ENCODE results near the gene SOST.

The SOST gene

GRCh38 chr17:43718544-43718943, 40.0 kb downstream of the SOST start:
- no peak for TF ChIP-seq POLR2A (IDR thresholded peaks at IDR 0.05; ENCODE audit: low read depth, low read length)
- FAIRE-seq (no peak), DNase-seq (ENCODE audit: insufficient read length, low spot score) (no peak)

DNA sequence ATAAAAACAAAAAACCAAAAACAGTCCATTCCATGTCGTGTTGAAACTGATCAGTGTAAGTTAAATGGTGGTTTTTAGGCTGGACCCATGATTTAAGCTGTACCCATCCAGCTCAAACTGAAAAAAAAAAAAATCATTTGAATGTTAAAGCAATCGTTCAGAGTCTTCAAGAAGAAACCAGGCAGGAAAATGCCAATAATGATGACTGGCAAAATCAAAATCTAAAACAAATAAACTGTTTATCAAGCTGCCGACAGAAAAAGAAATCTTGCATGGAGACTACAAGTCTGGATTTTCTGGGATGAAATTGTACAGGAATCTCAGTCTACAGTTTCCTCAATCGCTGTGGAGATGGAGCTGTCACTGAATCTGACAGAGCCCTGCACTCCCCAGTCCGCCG, 40.7 kb downstream of the SOST start:
- FAIRE-seq = no peak
- TF ChIP-seq POLR2A (IDR thresholded peaks at IDR 0.05; ENCODE audit: low read depth, low read length) = no peak
- DNase-seq (ENCODE audit: insufficient read length, low spot score) = no peak

DNA sequence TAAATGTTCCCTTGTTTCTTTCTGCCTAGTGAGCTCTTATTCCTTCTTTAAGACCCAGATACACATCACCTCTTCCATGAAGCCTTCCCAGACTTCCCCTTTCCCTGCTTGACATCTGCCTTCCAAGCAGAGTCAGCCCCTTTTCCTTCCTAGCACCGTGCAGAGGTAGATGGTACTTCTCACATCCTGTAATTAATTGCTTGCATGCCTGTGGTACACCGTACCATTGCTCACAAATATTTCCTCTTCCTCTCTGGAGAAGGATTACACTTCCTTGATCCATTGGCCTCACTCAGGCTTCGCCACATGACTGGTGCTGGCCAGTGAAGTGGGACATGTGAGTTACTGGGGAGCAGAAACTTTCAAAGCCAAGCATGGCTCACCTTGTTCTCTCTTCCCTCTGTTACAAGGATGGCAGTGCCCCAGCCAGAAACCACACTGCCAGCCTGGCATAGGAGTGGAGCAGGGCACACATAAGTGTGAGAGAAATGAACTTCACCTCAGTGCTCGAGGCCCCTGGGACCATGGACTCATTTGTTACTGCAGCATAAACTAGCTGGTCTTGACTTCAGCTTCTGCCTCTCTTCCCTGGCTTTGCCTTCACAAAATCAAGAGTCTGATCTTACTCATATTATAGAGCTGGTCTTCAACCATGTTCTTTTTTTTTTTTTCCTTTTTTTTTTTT, 44.0 kb downstream of the SOST start:
- FAIRE-seq = no peak

GRCh38 chr17:43713494-43714162, 45.0 kb downstream of the SOST start:
- FAIRE-seq = no peak
- DNase-seq (ENCODE audit: insufficient read length, low spot score) = peak; percentile 55

More for the DNA sequence above, 44.0 kb downstream of the SOST start:
- TF ChIP-seq POLR2A (IDR thresholded peaks at IDR 0.05; ENCODE audit: low read depth, low read length) = no peak
- peak; percentile 69 for DNase-seq (ENCODE audit: insufficient read length, low spot score)

DNA sequence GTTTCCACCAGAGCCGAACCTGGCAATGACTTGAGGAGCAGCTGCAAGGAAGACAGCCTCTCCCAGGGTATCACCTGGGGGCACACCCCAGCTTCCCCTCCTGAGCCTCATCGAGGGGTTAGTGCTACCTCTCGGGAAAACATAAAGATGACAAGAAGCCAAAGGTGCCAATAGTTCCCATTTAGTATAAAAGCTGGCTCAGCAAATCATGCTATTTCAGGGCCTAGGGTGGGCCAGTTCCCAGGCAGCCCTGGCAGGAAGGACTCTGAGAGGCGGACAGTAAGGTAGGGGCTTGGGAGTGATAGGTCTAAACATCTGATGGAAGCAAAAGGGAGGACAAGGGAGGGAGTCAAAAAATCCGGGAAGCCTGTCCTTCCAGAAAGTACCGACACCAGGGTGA, 46.2 kb downstream of the SOST start:
- no peak for DNase-seq (ENCODE audit: insufficient read length, low spot score)
- TF ChIP-seq POLR2A (IDR thresholded peaks at IDR 0.05; ENCODE audit: low read depth, low read length) = no peak
- FAIRE-seq = no peak

More at GRCh38 chr17:43713494-43714162, 45.0 kb downstream of the SOST start:
- no peak for TF ChIP-seq POLR2A (IDR thresholded peaks at IDR 0.05; ENCODE audit: low read depth, low read length)

DNA sequence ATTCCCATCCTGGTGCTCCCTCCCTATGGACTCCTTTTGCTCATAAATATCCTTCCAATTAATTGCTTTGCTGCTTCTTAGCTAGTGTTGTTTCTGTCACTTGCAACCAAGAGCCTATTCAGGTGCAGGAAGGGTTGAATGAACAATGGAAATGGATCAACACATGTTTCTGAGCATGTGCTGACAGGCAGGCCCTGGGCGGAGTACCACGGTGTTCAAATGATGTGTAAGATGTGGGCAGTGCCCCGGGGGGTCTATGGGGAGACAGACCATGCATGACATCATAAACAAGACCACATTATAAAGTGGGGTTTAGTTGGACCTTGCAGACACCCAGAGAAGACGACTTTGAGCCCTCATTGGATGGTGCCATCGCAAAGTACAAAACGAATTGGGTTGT, 48.5 kb downstream of the SOST start:
- DNase-seq (ENCODE audit: insufficient read length, low spot score) (no peak), FAIRE-seq (no peak)
- no peak for TF ChIP-seq POLR2A (IDR thresholded peaks at IDR 0.05; ENCODE audit: low read depth, low read length)

- TF ChIP-seq POLR2A (IDR thresholded peaks at IDR 0.05; ENCODE audit: low read depth, low read length) = no peak
- FAIRE-seq = no peak
- DNase-seq (ENCODE audit: insufficient read length, low spot score) = no peak
Measured at GRCh38 chr17:43709210-43709609, 49.4 kb downstream of the SOST start.

DNA sequence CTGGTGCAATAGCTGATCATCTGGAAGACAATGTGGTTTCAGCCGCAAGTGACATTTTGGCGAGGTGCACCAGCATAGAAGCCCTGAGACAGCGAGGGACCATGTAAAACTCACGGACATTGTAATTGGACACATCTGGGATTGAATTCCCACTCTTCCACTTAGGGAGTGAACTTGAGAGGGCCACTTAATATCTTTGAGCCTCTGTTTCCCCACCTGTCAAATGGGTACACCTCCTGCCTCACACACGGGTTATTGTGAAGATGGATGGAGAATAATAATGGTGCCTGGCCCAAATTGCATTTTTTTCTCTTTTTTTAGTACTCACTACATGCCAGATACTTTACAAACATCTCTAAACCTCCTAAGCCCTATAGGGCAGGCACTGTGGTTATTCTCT, 51.4 kb downstream of the SOST start:
- DNase-seq (ENCODE audit: insufficient read length, low spot score) = no peak
- TF ChIP-seq POLR2A (IDR thresholded peaks at IDR 0.05; ENCODE audit: low read depth, low read length) = no peak
- FAIRE-seq = no peak

DNA sequence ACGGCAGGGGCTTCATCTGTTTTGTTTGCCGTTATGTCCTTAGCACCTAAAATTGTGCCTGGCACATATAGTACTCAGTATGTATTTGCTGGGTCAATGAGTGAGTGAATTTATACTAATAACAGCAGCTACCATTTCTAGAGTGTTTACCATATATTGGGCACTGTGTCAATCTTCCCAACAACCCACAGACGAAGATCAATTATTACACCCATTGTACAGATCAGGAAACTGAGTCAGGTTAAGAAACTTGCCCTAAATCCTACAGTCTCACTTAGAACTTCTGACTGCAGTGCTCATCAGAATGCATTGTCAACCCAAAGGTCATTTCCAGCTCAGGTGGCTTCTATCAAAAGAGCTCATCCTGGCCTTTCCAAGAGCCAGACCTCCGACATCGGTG, 52.4 kb downstream of the SOST start:
- no peak for FAIRE-seq
- no peak for DNase-seq (ENCODE audit: insufficient read length, low spot score)
- no peak for TF ChIP-seq POLR2A (IDR thresholded peaks at IDR 0.05; ENCODE audit: low read depth, low read length)

All from H54 (cell line).